Left cardiac atrium (tissue), 2 donors: Measurements from ENCODE around the gene C4orf33. TPM values are rescaled to one million over a fixed set of nuclear protein-coding genes. Genes with fewer than 3 reads are reported as not detected.

Experiments
- total RNA-seq, 2 donors: library from RNA; stranded (reverse); fragmentation: NEBNext Ultra II Directional; extraction: Animal tissue kit (Norgen Biotek cat#: 25700); gene quantifications; one replicate each; pipeline ENCODE4 v1.2.1, GENCODE V29; 2021
- donor health status: DM: no; HTN: yes; CAD: no; lungs with severe emphysema.
- donor health status: DM: yes; HTN: yes; CAD: no.

The C4orf33 gene
- total RNA-seq, 2 donors from 2014 or later = 3.8 to 5.3 TPM

Other genes with a start within 250 kb of the C4orf33 start
- 10 to 100 TPM; 11.8 to 14.6 TPM for gene SCLT1, start 2.6 kb upstream of the C4orf33 start, total RNA-seq